BJ (cell line): ENCODE data around the gene KMT5C. TPM values are rescaled to one million over a fixed set of nuclear protein-coding genes. Genes with fewer than 3 reads are reported as not detected.

Experiments used
- CTCF ChIA-PET: fragments of 350-600 bp; formaldehyde crosslinking; extraction: SDS; loops from one replicate; lab custom pipeline; 2021; ENCODE audit warnings: antibody characterized with exemption, inconsistent platforms; lab: Yijun Ruan, JAX
- POLR2A ChIA-PET: fragments of 300-600 bp; sonication (Branson Sonifier 250); formaldehyde crosslinking; extraction: SDS; loops from one replicate; lab custom pipeline; 2021; ENCODE audit warnings: antibody characterized with exemption; lab: Charles Lee
- DNase-seq: peaks from one replicate; pipeline ENCODE4 v3.0.0-alpha.2; 2011; ENCODE audit warnings: low read depth
- H3K27me3 ChIP-seq: 2 replicates; pipeline ENCODE4 v1.6.0; 2011; ENCODE audit warnings: low read length; ENCODE audit not compliant: control insufficient read depth, insufficient read depth
- H3K36me3 ChIP-seq: 2 replicates; pipeline ENCODE4 v1.5.1; 2011; ENCODE audit warnings: low read length; ENCODE audit not compliant: control insufficient read depth, insufficient read depth
- H3K4me3 ChIP-seq: 2 replicates; pipeline ENCODE4 v1.5.1; 2011; ENCODE audit warnings: low read depth, mild to moderate bottlenecking, control low read depth, low read length
- polyA plus RNA-seq: library from polyadenylated mRNA; depleted of rRNA; stranded (reverse); fragments of >200 nt; gene quantifications from 2 replicates; pipeline ENCODE4 v1.2.3, GENCODE V29; 2011
- TF ChIP-seq, protein P1 (sequence below): IDR thresholded peaks from 2 replicates; pipeline ENCODE4 v1.5.1; 2011; ENCODE audit warnings: low read depth, mild to moderate bottlenecking, control low read depth, inconsistent platforms, low read length, moderate library complexity; ENCODE audit not compliant: insufficient read depth

KMT5C gene
- polyA plus RNA-seq, 1 experiment, result 6.4 TPM

DNA sequence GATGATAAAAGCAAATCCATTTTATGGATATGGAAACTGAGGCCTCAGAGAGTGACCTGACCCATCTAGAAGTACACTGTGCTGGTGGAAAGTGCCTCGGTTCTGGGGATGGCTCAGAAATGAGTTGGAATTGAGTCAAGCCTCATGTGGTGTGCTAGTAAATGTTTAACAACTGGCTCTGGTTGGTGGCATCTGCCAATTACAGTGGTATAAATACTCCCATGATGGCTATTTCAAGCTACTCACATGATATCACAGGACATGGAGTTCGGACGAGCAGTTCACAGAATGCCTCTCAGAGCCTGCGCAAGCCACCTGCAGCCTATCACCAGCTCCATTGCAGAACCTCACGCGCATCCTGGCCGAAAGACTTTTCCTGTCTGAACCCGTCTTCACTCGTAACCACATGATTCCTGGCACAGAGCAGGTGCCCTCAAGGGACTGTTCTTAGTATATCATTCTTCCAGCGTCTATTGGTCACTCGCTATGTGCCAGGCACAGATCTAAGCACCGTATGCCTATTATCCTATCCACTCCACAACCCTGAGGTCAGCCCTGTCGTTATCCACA, 23.6 kb upstream of the KMT5C start:
- no peak overlapping the region for H3K4me3 ChIP-seq
- no peaks in the 10 kb centered on the region for H3K27me3 ChIP-seq
- ChIA-PET POLR2A (no interaction called here), CTCF (interaction anchor here (5.0 kb wide), 1 partner anchor 15 kb away, joined by 30 read pairs; no protein-coding TSS in a partner anchor)
- no peaks in the 10 kb centered on the region for H3K36me3 ChIP-seq
- DNase-seq, result no peak
- TF ChIP-seq, protein P1, sequence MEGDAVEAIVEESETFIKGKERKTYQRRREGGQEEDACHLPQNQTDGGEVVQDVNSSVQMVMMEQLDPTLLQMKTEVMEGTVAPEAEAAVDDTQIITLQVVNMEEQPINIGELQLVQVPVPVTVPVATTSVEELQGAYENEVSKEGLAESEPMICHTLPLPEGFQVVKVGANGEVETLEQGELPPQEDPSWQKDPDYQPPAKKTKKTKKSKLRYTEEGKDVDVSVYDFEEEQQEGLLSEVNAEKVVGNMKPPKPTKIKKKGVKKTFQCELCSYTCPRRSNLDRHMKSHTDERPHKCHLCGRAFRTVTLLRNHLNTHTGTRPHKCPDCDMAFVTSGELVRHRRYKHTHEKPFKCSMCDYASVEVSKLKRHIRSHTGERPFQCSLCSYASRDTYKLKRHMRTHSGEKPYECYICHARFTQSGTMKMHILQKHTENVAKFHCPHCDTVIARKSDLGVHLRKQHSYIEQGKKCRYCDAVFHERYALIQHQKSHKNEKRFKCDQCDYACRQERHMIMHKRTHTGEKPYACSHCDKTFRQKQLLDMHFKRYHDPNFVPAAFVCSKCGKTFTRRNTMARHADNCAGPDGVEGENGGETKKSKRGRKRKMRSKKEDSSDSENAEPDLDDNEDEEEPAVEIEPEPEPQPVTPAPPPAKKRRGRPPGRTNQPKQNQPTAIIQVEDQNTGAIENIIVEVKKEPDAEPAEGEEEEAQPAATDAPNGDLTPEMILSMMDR, result no peak

DNA sequence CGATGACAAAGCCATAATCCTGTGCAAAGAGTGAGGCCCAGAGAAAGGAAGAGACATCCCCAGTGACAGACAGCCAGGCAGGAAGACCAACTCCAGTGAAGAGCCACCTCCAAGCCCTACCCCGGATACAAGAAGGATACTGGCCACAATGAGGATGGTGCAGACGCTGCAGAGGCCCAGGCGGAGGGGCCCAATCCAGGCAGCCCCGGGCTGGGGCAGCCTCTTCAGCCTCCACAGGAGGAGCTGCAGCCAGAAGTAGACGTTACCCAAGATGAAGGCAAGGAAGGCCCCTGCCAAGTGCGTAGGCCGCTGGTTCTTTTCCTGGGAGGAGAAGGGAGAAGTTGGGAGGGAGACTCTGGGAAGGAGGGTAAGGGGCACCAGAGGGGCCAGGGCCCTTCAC, 23.0 kb upstream of the KMT5C start:
- no peak for DNase-seq
- ChIA-PET POLR2A (no interaction called here), CTCF (interaction anchor here (5.0 kb wide), 1 partner anchor 15 kb away, joined by 30 read pairs; no protein-coding TSS in a partner anchor)
- no peaks in the 10 kb centered on the region for H3K36me3 ChIP-seq
- no peak overlapping the region for H3K4me3 ChIP-seq
- H3K27me3 ChIP-seq, result no peaks in the 10 kb centered on the region
- TF ChIP-seq, protein P1, result no peak

DNA sequence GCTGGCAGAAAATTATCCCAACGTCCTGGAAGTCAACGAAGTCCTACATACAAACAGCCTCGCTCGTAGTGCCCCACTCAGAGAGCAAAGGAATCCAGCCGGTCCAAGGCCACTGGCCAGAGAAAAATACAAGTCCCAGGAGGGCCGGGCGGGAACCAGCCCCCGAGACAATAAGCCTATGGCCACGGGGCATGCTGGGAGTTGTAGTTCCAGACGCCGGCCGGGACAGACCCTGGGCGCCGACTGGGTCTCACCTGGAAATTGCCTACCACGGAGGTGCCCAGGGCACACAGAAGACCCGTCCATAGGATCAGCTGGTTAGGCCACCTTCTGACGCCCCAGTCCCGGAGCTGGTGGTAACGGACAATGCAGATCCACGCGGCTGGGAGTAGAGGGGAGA, 19.9 kb upstream of the KMT5C start:
- Histone ChIP-seq H3K36me3 (no peaks in the 10 kb centered on the region), H3K4me3 (no peak overlapping the region), H3K27me3 (no peaks in the 10 kb centered on the region)
- TF ChIP-seq, protein P1, result no peak
- CTCF ChIA-PET, result interaction anchor here (0.8 to 1.0 kb wide), 2 partner anchors 20 to 28 kb away, joined by 3 to 4 read pairs; partner anchors contain the start of gene KMT5C
- POLR2A ChIA-PET, result no interaction called here
- DNase-seq, result no peak

DNA sequence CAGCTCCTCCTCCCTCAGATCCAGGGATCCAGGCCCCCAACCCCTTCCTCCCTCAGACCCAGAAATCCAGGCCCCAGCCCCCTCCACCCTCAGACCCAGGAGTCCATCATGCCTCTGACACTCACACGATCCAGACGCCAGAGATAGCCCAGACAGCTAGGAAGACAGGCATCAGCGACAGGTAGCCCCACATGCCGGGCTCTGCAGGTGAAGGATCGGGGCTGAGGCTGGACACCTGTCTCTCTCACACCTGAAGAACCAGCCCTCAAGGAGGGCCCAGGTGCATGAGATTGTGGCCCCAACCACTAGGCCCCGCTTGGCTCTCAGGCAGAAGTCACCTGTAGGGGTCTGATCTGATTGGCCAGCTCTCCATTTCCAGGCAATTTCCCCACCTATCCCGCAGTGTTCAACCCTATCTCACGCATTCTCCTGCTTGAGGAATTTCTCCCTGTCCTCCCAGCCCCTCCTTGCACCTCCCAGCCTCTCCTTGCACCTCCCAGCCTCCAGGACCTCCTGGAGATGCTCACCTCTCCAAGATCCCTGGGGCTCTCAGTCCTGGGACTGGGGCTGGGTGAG, 18.7 kb upstream of the KMT5C start:
- TF ChIP-seq, protein P1, result no peak
- DNase-seq, result no peak
- ChIA-PET POLR2A (no interaction called here), CTCF (interaction anchor here (0.7 to 1.4 kb wide), 3 partner anchors 14 to 20 kb away, joined by 3 read pairs; no protein-coding TSS in a partner anchor)
- no peaks in the 10 kb centered on the region for H3K36me3 ChIP-seq
- H3K4me3 ChIP-seq, result no peak overlapping the region
- no peaks in the 10 kb centered on the region for H3K27me3 ChIP-seq

DNA sequence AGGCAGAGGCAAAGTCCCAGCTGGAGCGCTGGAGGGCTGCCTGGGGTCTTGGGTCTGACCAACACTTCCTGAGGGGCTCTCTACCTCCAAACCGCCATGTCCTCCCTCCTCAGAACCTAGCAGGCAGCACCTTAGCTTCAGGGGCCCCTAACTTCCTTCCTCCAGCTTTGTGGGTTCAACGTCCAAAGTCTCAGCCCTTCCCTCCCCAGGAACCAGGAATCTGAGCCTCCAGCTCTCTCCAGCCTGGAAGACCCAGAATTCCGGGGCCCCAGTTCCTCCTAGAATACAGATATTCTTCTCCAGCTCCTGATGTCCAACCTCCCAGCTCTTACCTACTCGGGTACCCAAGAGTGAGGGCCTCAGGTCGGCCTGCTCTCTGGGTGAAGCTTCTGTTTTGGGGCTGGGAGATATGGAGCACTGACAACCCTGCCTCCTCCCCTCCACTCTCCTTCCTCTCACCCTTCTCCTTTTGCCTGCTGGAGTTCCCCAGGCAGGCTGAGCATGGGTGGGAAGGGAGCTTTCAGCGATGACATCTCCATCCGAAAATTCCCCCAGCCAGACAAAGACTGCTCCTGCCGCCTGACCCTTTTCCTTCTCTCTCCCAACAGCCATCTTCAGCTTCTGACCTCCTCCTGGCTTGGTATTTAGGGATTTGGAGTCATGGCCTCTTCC, 18.1 kb upstream of the KMT5C start:
- no peak for DNase-seq
- TF ChIP-seq, protein P1, result no peak
- POLR2A ChIA-PET, result no interaction called here
- Histone ChIP-seq H3K27me3 (no peaks in the 10 kb centered on the region), H3K36me3 (no peaks in the 10 kb centered on the region), H3K4me3 (no peak overlapping the region)
- CTCF ChIA-PET, result interaction anchor here (1.4 to 2.2 kb wide), 2 partner anchors 15 to 20 kb away, joined by 3 to 12 read pairs; no protein-coding TSS in a partner anchor
